Naive B cell (primary cell): ENCODE results near the gene NSUN5. TPM values are rescaled to one million over a fixed set of nuclear protein-coding genes. Genes with fewer than 3 reads are reported as not detected.
A peak's percentile ranks its signal among the peaks of the same experiment; 100 is the strongest.
"Not testable (repeated sequence)": the region's sequence is repeated elsewhere in the genome, so short reads cannot be mapped to it uniquely, and the experiment has no call there.

Experiments used
- ATAC-seq, 2 donors: fragments of 150-1000 bp; cut with Tn5 transposase; 2 replicates each; pipeline ENCODE4 v1.10.0; 2021; ENCODE audit warnings: low read depth in 2 of 2, mild to moderate bottlenecking in 2 of 2, moderate library complexity in 2 of 2
- DNase-seq: peaks from one replicate; pipeline ENCODE4 v3.0.0; 2022
- H3K27ac Mint-ChIP-seq, 6 donors: one replicate each; pipeline ENCODE4 v1.8.0; 2020 to 2022; ENCODE audit warnings: mild to moderate bottlenecking in 6 of 6, mixed read lengths in 6 of 6, moderate library complexity in 5 of 6, inconsistent platforms in 2 of 6
- H3K27me3 Mint-ChIP-seq, 3 donors: one replicate each; pipeline ENCODE4 v1.8.0; 2021 to 2022; ENCODE audit warnings: mixed read lengths in 3 of 3, mild to moderate bottlenecking in 1 of 3
- H3K36me3 Mint-ChIP-seq, 2 donors: one replicate each; pipeline ENCODE4 v1.8.0; 2020 to 2022; ENCODE audit warnings: mixed read lengths in 2 of 2, inconsistent platforms in 1 of 2, mild to moderate bottlenecking in 1 of 2
- H3K4me1 Mint-ChIP-seq, 3 donors: one replicate each; pipeline ENCODE4 v1.8.0; 2020 to 2022; ENCODE audit warnings: mixed read lengths in 3 of 3, inconsistent platforms in 1 of 3, mild to moderate bottlenecking in 1 of 3, moderate library complexity in 1 of 3
- H3K4me3 Mint-ChIP-seq, 8 donors: one replicate each; pipeline ENCODE4 v1.8.0; 2020 to 2022; ENCODE audit warnings: mild to moderate bottlenecking in 8 of 8, mixed read lengths in 8 of 8, moderate library complexity in 8 of 8, inconsistent platforms in 2 of 8
- H3K9me3 Mint-ChIP-seq, 7 donors: one replicate each; pipeline ENCODE4 v1.8.0; 2020 to 2022; ENCODE audit warnings: mixed read lengths in 7 of 7, mild to moderate bottlenecking in 5 of 7, inconsistent platforms in 2 of 7, moderate library complexity in 1 of 7
- polyA plus RNA-seq, 6 donors: library from polyadenylated mRNA; unstranded; fragments of 300-500 nt; fragmentation: Illumina TruSeq; gene quantifications; one replicate each; pipeline ENCODE4 v1.2.3, GENCODE V29; 2021; ENCODE audit warnings: low read depth in 6 of 6

NSUN5 gene
- polyA plus RNA-seq, 6 donors from 2014 or later = 69.0 to 97.8 (median 86.5) TPM

DNA sequence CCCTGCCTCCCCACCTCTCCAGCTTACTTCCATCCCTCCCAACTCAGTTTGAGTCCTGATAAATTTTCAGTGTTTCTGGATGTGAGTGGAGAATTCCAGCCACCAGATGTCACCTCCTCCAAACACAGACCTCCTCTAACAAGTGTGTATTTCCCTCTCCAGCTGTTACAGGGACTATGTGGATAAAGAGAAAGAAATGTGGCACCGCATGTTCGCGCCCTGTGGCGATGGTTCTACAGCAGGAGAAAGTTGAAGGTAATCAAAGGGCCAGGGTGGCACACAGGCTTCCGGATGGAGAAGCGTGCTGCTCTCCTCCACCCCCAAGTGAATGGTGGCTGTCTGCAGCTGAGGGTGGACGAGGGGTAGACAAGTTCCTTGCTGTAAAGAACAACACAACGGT, 34.0 kb upstream of the NSUN5 start:
- no peaks in the 10 kb centered on the region for H3K9me3 Mint-ChIP-seq
- DNase-seq (no peak), ATAC-seq (no peak)
- peaks cover 0 to 5% (median 0%) of the 10 kb centered on the region in 3 donors for H3K4me1 Mint-ChIP-seq
- no peak overlapping the region for H3K4me3 Mint-ChIP-seq
- peak overlapping the region in 1 of 6 donors; percentile 57 for H3K27ac Mint-ChIP-seq
- no peaks in the 10 kb centered on the region for H3K36me3 Mint-ChIP-seq
- H3K27me3 Mint-ChIP-seq = peaks cover 0 to 19% (median 8%) of the 10 kb centered on the region in 3 donors

- peaks cover 0 to 5% (median 0%) of the 10 kb centered on the region in 3 donors for H3K4me1 Mint-ChIP-seq
- ATAC-seq = no peak
- H3K36me3 Mint-ChIP-seq = no peaks in the 10 kb centered on the region
Observed at GRCh38 chr7:73341877-73342276, 33.3 kb upstream of the NSUN5 start.

DNA sequence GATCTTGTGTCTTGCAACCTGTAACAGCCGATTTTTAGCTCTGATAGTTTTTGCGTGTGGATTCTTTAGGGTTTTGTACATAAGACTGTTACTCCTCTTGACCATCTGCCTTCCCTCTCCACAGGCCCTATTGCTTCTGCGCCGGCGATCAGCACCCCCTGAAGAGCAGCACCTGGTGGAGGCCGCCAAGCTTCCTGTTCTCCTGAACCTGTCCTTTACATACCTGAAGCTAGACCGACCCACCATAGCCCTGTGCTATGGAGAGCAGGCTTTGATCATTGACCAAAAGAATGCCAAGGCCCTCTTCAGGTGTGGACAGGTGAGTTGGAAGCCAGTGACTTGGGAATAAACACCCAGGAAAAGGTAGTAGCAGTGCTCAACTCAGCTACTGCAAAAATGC, 31.9 kb upstream of the NSUN5 start:
- Mint-ChIP-seq H3K36me3 (no peaks in the 10 kb centered on the region), H3K4me3 (no peak overlapping the region), H3K9me3 (no peaks in the 10 kb centered on the region), H3K27me3 (peaks cover 0 to 14% (median 0%) of the 10 kb centered on the region in 3 donors), H3K27ac (no peak overlapping the region), H3K4me1 (peaks cover 0 to under 1% (median 0%) of the 10 kb centered on the region in 3 donors)
- DNase-seq (no peak), ATAC-seq (no peak)

More at GRCh38 chr7:73341877-73342276, 33.3 kb upstream of the NSUN5 start:
- no peak overlapping the region for H3K27ac Mint-ChIP-seq
- peaks cover 0 to 19% (median 8%) of the 10 kb centered on the region in 3 donors for H3K27me3 Mint-ChIP-seq
- no peak for DNase-seq
- H3K4me3 Mint-ChIP-seq = no peak overlapping the region
- H3K9me3 Mint-ChIP-seq = no peaks in the 10 kb centered on the region

DNA sequence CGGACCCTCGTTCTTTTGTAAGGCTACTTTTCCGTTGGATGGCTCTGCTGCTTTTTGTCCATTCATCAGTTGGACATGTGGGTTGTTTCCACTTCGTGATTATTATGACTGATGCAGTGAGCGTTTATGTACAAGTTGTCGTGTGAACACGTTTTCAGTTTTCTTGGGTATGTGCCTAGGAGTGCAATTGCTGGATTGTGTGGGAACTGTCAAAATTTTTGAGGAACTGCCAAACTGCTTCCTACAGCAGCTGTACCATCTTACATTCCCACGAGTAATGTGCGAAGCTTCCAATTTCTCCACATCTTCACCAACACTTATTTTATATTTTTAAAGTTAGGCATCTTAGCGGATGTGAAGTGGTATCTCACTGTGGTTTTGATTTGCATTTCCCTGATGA, 29.7 kb upstream of the NSUN5 start:
- Mint-ChIP-seq H3K4me3 (no peak overlapping the region), H3K4me1 (no peaks in the 10 kb centered on the region), H3K27me3 (peaks cover 0 to 5% (median 0%) of the 10 kb centered on the region in 3 donors), H3K27ac (no peak overlapping the region), H3K9me3 (no peaks in the 10 kb centered on the region), H3K36me3 (no peaks in the 10 kb centered on the region)
- DNase-seq = no peak
- no peak for ATAC-seq

DNA sequence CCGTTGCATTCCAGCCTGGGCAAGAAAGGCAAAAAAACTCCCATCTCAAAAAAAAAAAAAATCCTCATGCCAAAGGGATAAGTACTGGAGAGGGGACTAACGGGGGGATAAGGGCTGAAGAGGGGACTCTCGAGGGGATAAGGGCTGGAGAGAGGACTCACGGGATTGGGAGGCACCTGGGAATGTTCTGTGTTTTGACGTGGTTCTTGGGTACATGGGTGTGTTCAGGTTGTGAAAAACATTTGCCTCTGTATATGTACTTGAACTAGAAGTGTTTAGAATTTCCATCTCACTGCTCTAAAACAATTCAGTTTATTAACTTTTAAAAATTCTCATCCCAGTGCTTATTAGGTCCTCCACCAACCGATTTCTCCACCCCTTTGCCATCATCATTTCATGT, 23.8 kb upstream of the NSUN5 start:
- Mint-ChIP-seq H3K27me3 (no peaks in the 10 kb centered on the region), H3K4me1 (peaks cover 0 to 1% (median 0%) of the 10 kb centered on the region in 3 donors), H3K36me3 (no peaks in the 10 kb centered on the region), H3K9me3 (peaks cover 0 to 2% (median 0%) of the 10 kb centered on the region in 7 donors), H3K4me3 (no peak overlapping the region), H3K27ac (peak overlapping the region in 1 of 6 donors; percentile 60)
- DNase-seq (no peak), ATAC-seq (no peak)

GRCh38 chr7:73330772-73331171, 22.1 kb upstream of the NSUN5 start:
- peaks cover 0 to 7% (median 0%) of the 10 kb centered on the region in 3 donors for H3K4me1 Mint-ChIP-seq

GRCh38 chr7:73329861-73330581, 21.4 kb upstream of the NSUN5 start:
- ATAC-seq (no peak), DNase-seq (no peak)
- no peak overlapping the region for H3K4me3 Mint-ChIP-seq
- no peaks in the 10 kb centered on the region for H3K36me3 Mint-ChIP-seq
- peaks cover 0 to 2% (median 0%) of the 10 kb centered on the region in 7 donors for H3K9me3 Mint-ChIP-seq
- H3K27ac Mint-ChIP-seq = peak overlapping the region in 2 of 6 donors; percentile 37 to 47
- H3K4me1 Mint-ChIP-seq = peaks cover 0 to 7% (median 0%) of the 10 kb centered on the region in 3 donors
- H3K27me3 Mint-ChIP-seq = no peaks in the 10 kb centered on the region

More at GRCh38 chr7:73330772-73331171, 22.1 kb upstream of the NSUN5 start:
- no peaks in the 10 kb centered on the region for H3K36me3 Mint-ChIP-seq
- DNase-seq = no peak
- H3K27ac Mint-ChIP-seq = no peak overlapping the region
- H3K27me3 Mint-ChIP-seq = no peaks in the 10 kb centered on the region
- no peak overlapping the region for H3K4me3 Mint-ChIP-seq
- ATAC-seq = no peak
- peaks cover 0 to 2% (median 0%) of the 10 kb centered on the region in 7 donors for H3K9me3 Mint-ChIP-seq

GRCh38 chr7:73328696-73329095, 20.1 kb upstream of the NSUN5 start:
- no peak for DNase-seq
- Mint-ChIP-seq H3K4me3 (no peak overlapping the region), H3K27ac (no peak overlapping the region), H3K36me3 (no peaks in the 10 kb centered on the region), H3K9me3 (peaks cover 0 to 2% (median 0%) of the 10 kb centered on the region in 7 donors), H3K4me1 (peaks cover 8 to 20% (median 11%) of the 10 kb centered on the region in 3 donors), H3K27me3 (no peaks in the 10 kb centered on the region)
- no peak for ATAC-seq

DNA sequence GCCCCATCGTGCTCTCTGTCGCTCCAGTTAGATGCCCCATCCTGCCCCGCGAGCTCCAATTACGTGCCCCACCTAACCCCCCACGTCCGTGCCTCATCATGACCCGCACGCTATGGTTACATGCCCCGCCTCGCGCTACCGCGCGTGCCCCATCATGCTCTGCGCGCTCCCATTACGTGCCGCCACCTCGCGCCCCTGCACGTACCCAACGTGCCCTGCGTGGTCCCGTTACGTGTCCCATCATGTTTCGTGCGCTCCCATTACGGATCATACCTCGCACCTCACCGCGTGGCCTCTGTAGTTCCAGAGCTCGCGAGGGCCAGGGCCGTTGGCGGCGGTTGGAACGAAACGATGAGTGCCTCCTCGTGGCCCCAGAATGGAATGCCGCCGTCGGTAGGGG, 19.3 kb upstream of the NSUN5 start, which contains the start of the genes FKBP6 and TRIM50:
Gene FKBP6, plus strand, starts transcription at position 240 of the 400 bp plus-strand sequence. CDS start 268 bp downstream, outside the sequence.
Gene TRIM50, minus strand, starts transcription at position 161 of the 400 bp plus-strand sequence. CDS start 3,295 bp downstream, outside the sequence.
- H3K27me3 Mint-ChIP-seq, H3K9me3 Mint-ChIP-seq, ATAC-seq, H3K36me3 Mint-ChIP-seq, DNase-seq: not testable (repeated sequence)
- Mint-ChIP-seq H3K4me3 (peak within 1 kb of the TSS in 1 of 8 donors; percentile 53), H3K4me1 (peaks cover 15 to 26% (median 15%) of the 10 kb centered on the region in 3 donors), H3K27ac (peak within 1 kb of the TSS in 3 of 6 donors; percentile 42 to 72 (median 59))

GRCh38 chr7:73327449-73327848, 18.8 kb upstream of the NSUN5 start:
- not testable (repeated sequence) for H3K36me3 Mint-ChIP-seq, DNase-seq, H3K9me3 Mint-ChIP-seq, H3K27me3 Mint-ChIP-seq
- Mint-ChIP-seq H3K4me3 (peak overlapping the region in 1 of 8 donors; percentile 53), H3K27ac (peak overlapping the region in 1 of 6 donors; percentile 21), H3K4me1 (peaks cover 15 to 30% (median 19%) of the 10 kb centered on the region in 3 donors)
- ATAC-seq = peak in 1 of 2 donors; percentile 40

GRCh38 chr7:73325424-73325823, 16.8 kb upstream of the NSUN5 start:
- H3K4me3 Mint-ChIP-seq = peak overlapping the region in 3 of 8 donors; percentile 28 to 69 (median 66)
- not testable (repeated sequence) for ATAC-seq, H3K27me3 Mint-ChIP-seq

DNA sequence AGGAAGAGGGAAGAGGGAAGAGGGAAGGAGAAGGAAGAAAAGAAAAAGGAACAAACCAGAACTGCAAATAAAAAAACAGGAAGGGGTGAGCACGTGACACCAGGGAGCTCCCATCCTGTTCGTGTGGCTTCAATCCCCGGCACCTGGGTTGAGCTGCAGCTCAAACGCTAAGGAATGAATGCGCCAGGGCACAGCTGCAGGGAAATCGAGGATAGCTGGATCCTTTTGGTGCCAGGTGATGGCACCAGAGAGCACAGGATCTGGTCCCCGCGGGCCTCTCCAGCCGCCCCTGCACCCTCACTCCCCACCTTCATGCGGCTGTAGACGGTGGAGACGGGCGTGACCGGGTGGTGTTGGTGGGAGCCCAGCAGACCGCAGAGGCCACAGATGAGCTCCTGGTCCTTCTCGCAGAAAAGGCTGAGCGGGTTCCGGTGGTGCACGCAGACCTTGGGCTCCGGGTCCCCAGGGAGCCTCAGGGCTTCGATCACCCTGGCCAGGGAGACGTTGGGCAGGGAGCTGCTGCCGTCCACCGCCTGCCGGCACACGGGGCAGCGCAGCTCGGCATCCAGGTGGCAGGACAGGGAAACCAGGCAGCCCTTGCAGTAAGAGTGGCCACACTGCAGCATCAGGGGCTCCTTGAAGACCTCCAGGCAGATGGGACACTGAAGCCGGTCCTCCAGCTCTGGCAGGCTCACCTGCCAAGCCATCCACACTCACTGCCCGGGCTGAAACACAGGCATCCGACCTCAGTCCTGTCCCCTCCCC, 15.6 kb upstream of the NSUN5 start:
- peak overlapping the region; percentile 64 to 91 (median 82) for H3K4me3 Mint-ChIP-seq
- H3K27ac Mint-ChIP-seq = peak overlapping the region in 4 of 6 donors; percentile 33 to 97 (median 74)
- H3K36me3 Mint-ChIP-seq, H3K27me3 Mint-ChIP-seq, H3K9me3 Mint-ChIP-seq: not testable (repeated sequence)
- peak; percentile 26 for DNase-seq
- ATAC-seq = peak; percentile 79
- H3K4me1 Mint-ChIP-seq = peaks cover 15 to 32% (median 19%) of the 10 kb centered on the region in 3 donors

More at GRCh38 chr7:73325424-73325823, 16.8 kb upstream of the NSUN5 start:
- H3K9me3 Mint-ChIP-seq, DNase-seq, H3K36me3 Mint-ChIP-seq: not testable (repeated sequence)
- Mint-ChIP-seq H3K27ac (peak overlapping the region in 2 of 6 donors; percentile 56 to 66), H3K4me1 (peaks cover 15 to 32% (median 19%) of the 10 kb centered on the region in 3 donors)

DNA sequence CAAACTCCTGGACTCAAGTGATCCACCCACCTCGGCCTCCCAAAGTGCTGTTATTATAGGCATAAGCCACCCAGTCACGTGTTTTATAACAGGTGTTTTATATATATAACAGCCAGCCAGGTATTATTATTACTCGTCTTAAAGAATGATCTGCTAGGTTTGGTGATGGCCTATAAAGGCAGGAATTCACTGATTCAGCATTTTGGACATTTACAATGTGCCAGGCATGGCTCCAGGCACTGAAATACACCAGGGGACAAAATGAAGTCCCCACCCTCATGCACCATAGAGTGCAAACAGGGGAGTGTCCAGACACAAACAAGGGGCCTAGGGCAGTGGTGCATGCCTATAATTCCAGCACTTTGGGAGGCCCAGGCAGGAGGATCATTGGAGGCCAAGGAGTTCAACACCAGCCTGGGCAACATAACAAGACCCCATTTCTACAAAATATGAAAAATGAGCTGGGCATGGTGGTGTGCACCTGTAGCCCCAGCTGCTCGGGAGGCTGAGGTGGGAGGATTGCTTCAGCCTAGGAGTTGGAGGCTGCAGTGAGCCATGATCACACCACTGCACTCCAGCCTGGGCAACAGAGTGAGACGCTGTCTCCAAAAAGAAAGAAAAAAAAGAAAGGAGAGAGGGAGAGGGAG, 14.9 kb upstream of the NSUN5 start:
- not testable (repeated sequence) for H3K36me3 Mint-ChIP-seq, ATAC-seq, H3K27me3 Mint-ChIP-seq, H3K9me3 Mint-ChIP-seq, DNase-seq
- peaks cover 15 to 32% (median 19%) of the 10 kb centered on the region in 3 donors for H3K4me1 Mint-ChIP-seq
- H3K4me3 Mint-ChIP-seq = peak overlapping the region; percentile 64 to 91 (median 82)
- H3K27ac Mint-ChIP-seq = peak overlapping the region in 4 of 6 donors; percentile 20 to 97 (median 80)
